NCI-H524 treated with DMSO at 0.1 percent for 48 hours (cell line): ENCODE data around the gene EEFSEC.
A peak's percentile ranks its signal among the peaks of the same experiment; 100 is the strongest.

Experiments
- DNase-seq: peaks from one replicate; lab custom pipeline; 2025; lab: John Stamatoyannopoulos, UW

The EEFSEC gene

DNA sequence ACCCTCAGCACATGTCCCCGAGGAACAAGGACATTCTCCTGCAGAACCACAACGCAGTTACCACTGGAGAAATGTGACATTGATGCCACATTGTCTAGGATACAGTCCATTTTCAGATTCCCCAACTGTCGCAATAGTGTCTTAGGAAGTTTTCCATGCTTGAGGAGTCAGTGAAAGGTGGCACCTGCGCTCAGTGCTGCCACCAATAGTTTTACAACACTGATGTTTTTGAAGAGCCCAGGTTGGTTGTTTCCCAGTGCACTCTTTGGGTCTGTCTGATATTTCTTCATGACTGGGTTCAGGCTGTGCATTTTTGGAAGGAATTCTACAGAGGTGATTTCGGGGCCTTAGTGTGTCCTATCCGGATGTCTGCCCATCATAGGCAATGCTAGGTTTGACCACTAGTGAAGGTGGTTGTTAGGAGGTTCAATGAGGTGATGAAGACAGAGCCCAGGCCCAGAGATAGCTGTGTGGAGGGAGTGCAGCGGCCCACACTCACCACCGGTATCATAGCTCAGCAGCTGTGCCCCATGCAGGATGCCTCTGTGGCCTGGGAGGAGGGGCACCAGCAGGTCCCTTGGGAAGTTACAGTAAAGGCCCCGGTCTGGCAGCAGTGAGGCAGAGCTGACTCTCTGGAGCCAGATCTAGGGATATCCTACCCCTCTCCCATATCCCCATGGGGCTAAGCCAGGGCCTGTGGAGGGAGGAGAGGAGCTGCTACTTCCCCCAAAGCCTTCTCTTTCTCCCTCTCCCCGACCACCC is 216.8 kb downstream of the EEFSEC start:
- no peak for DNase-seq

GRCh38 chr3:128372281-128372680 is 219.0 kb downstream of the EEFSEC start:
- DNase-seq, result no peak

DNA sequence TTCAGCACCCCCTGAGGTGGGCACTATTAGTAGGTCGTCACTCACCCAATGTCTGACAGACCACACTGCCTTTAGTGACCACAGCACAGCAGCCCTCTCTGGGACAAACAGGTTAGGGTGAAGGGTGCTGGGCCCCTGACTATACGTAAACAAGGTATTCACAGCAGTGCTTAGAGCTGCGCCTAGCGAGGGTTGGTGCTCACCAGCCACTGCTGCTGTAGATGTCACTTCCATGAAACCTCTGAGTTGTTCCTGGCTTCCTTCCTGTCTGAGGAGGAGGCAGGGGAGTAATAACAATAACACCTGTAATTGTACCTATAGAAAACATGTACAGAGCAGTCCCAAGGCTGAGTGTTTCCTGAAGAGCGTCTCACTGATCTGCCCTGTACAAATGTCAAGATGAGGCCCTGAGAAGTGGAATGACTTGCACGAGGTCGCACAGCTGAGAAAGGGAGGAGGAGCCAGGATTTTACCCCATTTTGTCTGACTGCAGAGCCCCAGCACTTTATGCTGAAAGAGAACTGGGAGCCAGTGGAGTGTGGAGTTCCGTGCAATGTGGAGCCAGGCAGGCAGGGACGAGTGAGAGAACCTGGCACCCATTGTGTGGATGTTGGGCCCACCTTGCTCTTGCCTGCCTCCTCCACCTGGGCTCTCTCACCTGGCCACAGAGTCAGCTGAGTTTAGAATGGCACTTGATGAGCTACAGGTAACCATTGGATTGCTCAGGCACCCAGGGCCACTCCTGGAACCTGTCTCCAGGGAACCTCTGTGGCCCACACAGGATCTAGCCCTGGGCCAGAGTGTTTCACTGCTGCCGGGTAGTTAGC is 219.6 kb downstream of the EEFSEC start:
- no peak for DNase-seq

- DNase-seq, result no peak
Measured at GRCh38 chr3:128374746-128375445, 221.6 kb downstream of the EEFSEC start.

GRCh38 chr3:128376516-128376915 is 223.2 kb downstream of the EEFSEC start:
- DNase-seq, result no peak

- no peak for DNase-seq
Measured at GRCh38 chr3:128378631-128379347, 225.5 kb downstream of the EEFSEC start.

DNA sequence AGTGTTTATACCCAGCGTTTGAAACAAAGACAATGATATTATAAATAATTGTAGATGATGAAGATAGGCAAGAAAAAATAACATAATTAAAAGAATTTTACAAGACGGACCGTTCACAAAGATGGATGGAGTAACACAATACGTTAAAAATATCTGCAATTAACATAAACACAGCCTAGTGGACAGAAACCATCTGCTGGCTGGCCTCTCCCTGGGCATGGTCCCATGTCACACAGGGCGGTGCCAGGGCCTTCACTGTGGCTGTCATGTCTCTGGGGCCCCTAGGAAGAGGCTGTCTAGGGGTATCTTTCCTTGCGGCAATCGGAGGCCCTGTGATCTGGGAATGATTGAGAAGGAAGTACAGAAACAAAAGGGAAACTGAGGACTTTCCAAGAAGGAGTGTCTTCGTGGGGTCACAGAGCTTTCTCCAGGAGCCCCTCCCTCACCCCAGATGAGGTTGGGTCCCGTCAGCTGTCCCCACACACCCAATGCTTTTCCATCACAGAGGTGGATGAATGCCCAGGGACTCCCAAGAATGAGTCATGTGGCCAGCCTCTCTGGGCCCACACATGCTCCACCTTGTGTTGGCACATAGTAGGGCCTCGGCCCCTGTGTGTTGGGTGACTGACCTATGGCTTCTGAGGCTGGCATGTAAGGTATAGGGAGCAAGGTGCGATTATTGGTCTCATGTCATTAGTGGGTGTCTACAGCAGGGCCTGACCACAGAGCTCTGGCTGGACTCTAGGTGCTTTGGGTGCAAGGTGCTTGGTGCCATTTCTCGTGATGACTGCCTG is 226.3 kb downstream of the EEFSEC start:
- no peak for DNase-seq

DNA sequence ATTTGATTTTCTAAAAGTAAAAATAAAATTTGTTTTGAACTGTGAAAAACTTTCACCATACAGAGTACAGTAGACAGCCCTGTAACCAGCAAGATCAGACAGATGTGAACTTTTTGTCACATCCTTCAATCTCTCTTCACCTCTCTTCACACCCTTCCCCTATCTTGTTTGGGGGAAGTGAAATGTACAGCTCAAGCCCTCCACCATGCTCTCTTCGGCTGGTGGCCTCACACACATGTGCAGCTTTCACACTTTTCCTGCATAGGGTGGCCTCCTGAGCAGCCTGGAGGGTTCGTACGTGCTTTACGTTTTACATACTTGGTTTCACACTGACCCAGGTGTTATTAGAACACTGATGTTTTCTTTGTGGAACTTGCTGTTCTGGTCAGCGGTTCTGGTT is 227.0 kb downstream of the EEFSEC start:
- DNase-seq, result no peak

DNA sequence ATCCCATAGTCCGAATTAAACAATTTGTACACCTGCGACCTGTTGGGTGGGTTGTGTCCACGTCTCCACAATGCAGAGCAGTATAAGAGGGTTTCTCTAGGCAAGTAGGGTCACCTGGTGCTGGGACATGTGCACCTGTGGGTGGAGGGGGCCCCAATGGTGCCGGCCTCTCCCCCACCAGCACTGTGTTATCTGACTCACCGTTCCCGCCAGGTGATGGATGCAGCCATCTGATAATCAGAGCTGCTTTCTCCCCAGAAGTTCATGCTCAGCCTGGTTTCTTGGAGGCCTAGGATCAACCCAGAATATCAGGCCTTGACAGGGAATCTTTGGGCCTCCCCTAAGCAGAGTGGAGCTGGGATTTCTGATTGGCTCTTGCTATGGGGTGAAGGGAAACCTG is 227.4 kb downstream of the EEFSEC start:
- no peak for DNase-seq

DNA sequence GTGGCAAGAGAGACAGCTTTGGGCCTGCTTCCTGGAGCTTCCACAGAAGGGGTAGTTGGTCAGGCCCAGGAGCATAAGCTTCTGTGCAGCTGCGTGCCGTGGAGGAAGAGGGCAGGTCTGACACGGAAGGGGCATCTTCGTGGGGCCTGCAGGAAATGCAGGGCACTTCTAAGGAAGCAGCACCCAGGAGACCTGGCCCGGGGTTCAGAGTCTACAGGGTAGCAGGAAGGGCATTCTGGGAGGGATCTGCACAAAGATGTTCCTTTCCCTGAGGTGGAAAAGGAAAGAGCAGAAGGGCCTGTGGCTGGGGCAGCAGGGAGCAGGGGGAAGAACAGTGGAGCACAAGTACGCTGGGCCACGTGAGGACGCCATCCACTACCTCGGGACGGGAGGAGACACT is 228.3 kb downstream of the EEFSEC start:
- DNase-seq, result no peak

- no peak for DNase-seq
Measured at GRCh38 chr3:128382221-128382807, 229.0 kb downstream of the EEFSEC start.

DNA sequence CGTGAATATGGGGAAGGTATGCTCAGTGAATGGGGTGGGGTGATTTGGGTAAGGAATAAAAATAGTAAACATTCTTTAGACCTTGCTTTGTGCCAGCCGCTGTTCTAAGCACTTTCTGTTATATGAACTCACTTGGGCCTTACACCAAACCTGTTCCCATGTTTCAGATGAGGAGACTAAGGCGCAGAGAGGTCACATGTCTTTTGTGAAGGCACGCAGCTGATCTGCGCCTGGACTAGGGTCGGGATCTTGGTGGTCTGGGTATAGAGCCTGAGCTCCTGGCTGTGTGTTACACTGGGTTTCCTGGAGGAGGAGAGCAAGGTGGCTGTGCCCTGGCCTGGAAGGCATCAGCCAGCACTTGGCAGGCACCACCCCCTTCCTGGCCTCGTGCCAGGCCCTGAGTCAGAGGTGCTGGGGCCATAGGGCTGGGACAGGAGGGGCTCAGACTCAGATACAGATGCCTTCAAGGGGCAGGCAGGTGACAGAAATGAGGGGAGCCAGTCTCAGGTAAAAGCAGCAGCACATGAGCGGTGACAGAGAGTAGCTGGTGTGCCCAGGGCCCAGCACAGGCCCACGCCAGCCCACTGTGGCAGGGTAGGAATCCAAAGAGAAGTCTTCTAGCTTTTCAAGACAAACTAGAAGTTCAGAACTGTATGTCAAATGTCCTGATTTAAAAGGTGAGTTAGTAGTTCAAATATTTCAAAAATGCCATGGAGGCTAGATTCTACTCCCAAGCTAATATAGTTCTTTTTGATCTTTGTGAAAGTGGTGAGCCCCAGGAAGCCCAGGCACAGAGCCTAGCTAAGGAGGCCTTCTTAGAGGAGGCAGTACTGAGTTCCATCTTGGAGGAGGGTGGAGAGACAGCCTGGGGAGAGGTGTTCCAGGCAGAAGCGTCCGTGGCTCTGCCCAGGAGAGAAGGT is 230.3 kb downstream of the EEFSEC start:
- no peak for DNase-seq

- DNase-seq, result no peak
Measured at GRCh38 chr3:128385080-128385832, 232.0 kb downstream of the EEFSEC start.

DNA sequence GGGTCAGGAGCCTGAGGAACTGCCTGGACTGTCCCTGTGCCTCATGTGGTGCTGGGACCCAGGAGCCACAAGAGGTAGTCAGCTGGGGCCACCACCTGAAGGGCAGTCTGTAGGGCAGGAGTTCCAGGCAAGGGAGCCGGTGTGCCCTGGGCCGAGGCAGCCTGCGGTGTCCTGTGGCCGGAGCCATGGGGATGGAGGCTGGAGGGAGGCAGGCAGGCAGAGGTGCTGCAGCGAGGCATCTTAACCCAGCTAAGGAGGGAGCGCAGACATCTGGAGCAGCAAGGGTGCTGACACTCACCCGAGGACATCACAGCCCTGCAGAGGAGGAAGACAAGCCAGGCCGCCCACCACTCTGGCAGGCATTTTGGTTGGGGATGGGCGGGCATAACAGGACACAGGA is 235.7 kb downstream of the EEFSEC start:
- DNase-seq, result no peak

GRCh38 chr3:128390867-128391266 is 237.6 kb downstream of the EEFSEC start:
- peak; percentile 93 for DNase-seq

- no peak for DNase-seq
Measured at GRCh38 chr3:128392021-128392420, 238.7 kb downstream of the EEFSEC start.

DNA sequence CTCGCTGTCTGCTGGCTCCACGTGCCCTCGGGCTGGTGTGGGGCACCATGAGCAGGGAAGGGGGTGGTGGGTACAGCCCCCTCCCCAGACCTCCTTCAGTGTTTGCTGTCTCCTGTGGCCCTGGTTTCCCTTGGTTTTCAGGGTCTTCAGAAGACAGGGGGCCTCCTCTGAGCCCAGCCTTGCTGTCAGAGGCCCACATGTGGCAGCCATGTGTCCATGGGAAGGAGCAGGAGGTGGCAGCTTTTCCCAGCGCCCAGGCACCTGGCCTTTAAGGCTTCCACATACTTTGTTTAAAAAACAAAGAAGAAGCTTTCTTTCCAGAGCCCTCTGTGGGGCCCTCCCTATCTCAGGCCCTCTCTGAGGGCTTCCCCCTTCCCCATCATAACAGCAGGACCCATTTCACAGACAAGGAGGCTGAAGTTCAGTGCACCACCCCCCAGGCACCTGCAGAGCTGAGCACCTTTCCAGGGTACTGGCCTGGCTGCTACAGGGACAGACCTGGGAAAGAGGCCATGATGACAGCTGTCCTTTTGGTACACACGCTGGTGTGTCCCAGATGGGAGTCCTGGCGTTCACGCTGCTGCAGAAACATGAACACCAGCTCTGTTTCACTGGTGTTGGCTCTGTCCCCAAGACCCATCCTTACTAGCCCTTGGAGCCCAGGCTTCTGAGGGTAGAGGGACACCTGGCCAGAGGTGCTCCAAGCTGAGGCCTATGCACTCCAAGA is 239.7 kb downstream of the EEFSEC start:
- DNase-seq, result no peak

DNA sequence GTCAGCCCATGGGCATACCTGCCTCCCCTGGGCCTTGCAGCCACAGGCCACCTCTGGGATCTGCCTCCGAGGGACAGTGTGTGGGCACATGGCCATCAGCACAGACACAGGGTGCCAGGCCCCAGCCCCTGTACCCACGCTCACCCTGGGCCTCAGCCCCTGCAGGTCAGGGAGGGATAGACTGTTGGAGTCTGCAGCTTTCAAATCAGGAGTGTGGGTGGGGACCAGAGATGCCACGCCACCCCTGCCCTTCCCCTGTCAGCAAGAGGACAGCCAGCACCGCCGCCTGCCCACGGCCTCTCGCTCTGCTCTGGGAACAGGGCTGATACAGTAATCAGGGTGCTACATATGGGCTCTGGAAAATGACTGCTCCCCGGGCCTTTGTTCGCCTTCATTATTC is 240.8 kb downstream of the EEFSEC start:
- DNase-seq, result no peak
